ENCODE results near the gene LRIG3.
"Not testable (repeated sequence)": the region's sequence is repeated elsewhere in the genome, so short reads cannot be mapped to it uniquely, and the experiment has no call there.

The LRIG3 gene

GRCh38 chr12:58920102-58920960, at the start of gene LRIG3:
Gene LRIG3 (minus strand): TSS chr12:58920504. CDS start chr12:58920235, 269 bp downstream.
- no peak for DNase-seq

- DNase-seq = no peak
Measured at GRCh38 chr12:58969237-58969636, 48.9 kb upstream of the LRIG3 start.

GRCh38 chr12:58967561-58967960, 47.3 kb upstream of the LRIG3 start:
- DNase-seq = no peak

GRCh38 chr12:58966939-58967338, 46.6 kb upstream of the LRIG3 start:
- DNase-seq = no peak

GRCh38 chr12:58965568-58965967, 45.3 kb upstream of the LRIG3 start:
- no peak for DNase-seq

- DNase-seq = no peak
Measured at GRCh38 chr12:58963844-58964243, 43.5 kb upstream of the LRIG3 start.

GRCh38 chr12:58961906-58962305, 41.6 kb upstream of the LRIG3 start:
- DNase-seq = no peak

GRCh38 chr12:58961166-58961565, 40.9 kb upstream of the LRIG3 start:
- DNase-seq = no peak

GRCh38 chr12:58959639-58960300, 39.5 kb upstream of the LRIG3 start:
- DNase-seq = no peak

GRCh38 chr12:58957298-58957697, 37.0 kb upstream of the LRIG3 start:
- DNase-seq = no peak

GRCh38 chr12:58955849-58956248, 35.5 kb upstream of the LRIG3 start:
- no peak for DNase-seq

GRCh38 chr12:58954002-58954401, 33.7 kb upstream of the LRIG3 start:
- DNase-seq = no peak

GRCh38 chr12:58950739-58951100, 30.4 kb upstream of the LRIG3 start:
- no peak for DNase-seq

- DNase-seq = not testable (repeated sequence)
Measured at GRCh38 chr12:58949954-58950738, 29.8 kb upstream of the LRIG3 start.

GRCh38 chr12:58943079-58943478, 22.8 kb upstream of the LRIG3 start:
- no peak for DNase-seq

GRCh38 chr12:58942345-58942744, 22.0 kb upstream of the LRIG3 start:
- DNase-seq = no peak

- DNase-seq = no peak
Measured at GRCh38 chr12:58939399-58940100, 19.2 kb upstream of the LRIG3 start.

- DNase-seq = no peak
Measured at GRCh38 chr12:58938440-58938839, 18.1 kb upstream of the LRIG3 start.

GRCh38 chr12:58934528-58934927, 14.2 kb upstream of the LRIG3 start:
- no peak for DNase-seq

GRCh38 chr12:58932806-58933681, 12.7 kb upstream of the LRIG3 start:
- DNase-seq = no peak

- no peak for DNase-seq
Measured at GRCh38 chr12:58931518-58931917, 11.2 kb upstream of the LRIG3 start.

GRCh38 chr12:58930770-58931324, 10.5 kb upstream of the LRIG3 start:
- DNase-seq = no peak

All from KG1 (cell line).